HepG2 (cell line): Measurements from ENCODE around the gene RFC2. TPM values are rescaled to one million over a fixed set of nuclear protein-coding genes. Genes with fewer than 3 reads are reported as not detected.

Experiments used
- AHR ChIP-seq: IDR thresholded peaks from 2 replicates; pipeline ENCODE4 v1.6.1; 2018; ENCODE audit warnings: missing genetic modification reagents, missing compliant biosample characterization
- ARHGAP35 ChIP-seq: sonication (generic); formaldehyde crosslinking; IDR thresholded peaks from 2 replicates; pipeline ENCODE4 v1.9.0; 2022; ENCODE audit warnings: mild to moderate bottlenecking, inconsistent platforms, moderate library complexity, missing genetic modification reagents, borderline replicate concordance
- CEBPB ChIP-seq: IDR thresholded peaks from 2 replicates; pipeline ENCODE4 v1.6.1; 2011; ENCODE audit warnings: low read depth, low read length, improper control_type of control experiment, borderline replicate concordance
- HNF1B ChIP-seq: sonication (generic); formaldehyde crosslinking; IDR thresholded peaks from 2 replicates; pipeline ENCODE4 v1.5.1; 2020; ENCODE audit warnings: mild to moderate bottlenecking, moderate library complexity, missing genetic modification reagents
- HOXA3 ChIP-seq: sonication (generic); formaldehyde crosslinking; IDR thresholded peaks from 2 replicates; pipeline ENCODE4 v1.5.0; 2020; ENCODE audit warnings: missing genetic modification reagents
- MEIS1 ChIP-seq: sonication (generic); formaldehyde crosslinking; IDR thresholded peaks from 2 replicates; pipeline ENCODE4 v1.9.0; 2021; ENCODE audit warnings: mild to moderate bottlenecking, missing genetic modification reagents, moderate library complexity, borderline replicate concordance
- MXD4 ChIP-seq: IDR thresholded peaks from 2 replicates; pipeline ENCODE4 v1.6.1; 2016; ENCODE audit warnings: mild to moderate bottlenecking, missing biosample characterization, missing genetic modification reagents
- RAD21 ChIP-seq: fragments of 450-650 bp; formaldehyde crosslinking; IDR thresholded peaks from 2 replicates; pipeline ENCODE4 v1.5.0; 2020; ENCODE audit warnings: mild to moderate bottlenecking
- SCMH1 ChIP-seq: sonication (generic); formaldehyde crosslinking; IDR thresholded peaks from 2 replicates; pipeline ENCODE4 v1.9.0; 2021; ENCODE audit warnings: missing genetic modification reagents, mild to moderate bottlenecking, borderline replicate concordance
- STAG1 ChIP-seq: sonication (generic); formaldehyde crosslinking; IDR thresholded peaks from 2 replicates; pipeline ENCODE4 v1.4.0; 2020; ENCODE audit warnings: missing genetic modification reagents
- ZBTB8A ChIP-seq: sonication (generic); formaldehyde crosslinking; IDR thresholded peaks from 2 replicates; pipeline ENCODE4 v1.4.0; 2020; ENCODE audit warnings: mild to moderate bottlenecking, low read depth, missing genetic modification reagents, borderline replicate concordance
- ZMAT3 ChIP-seq: sonication (generic); formaldehyde crosslinking; conservative IDR thresholded peaks from 2 replicates; pipeline ENCODE4 v1.7.0; 2021; ENCODE audit warnings: missing genetic modification reagents
- ZNF121 ChIP-seq: sonication (generic); formaldehyde crosslinking; IDR thresholded peaks from 2 replicates; pipeline ENCODE4 v1.5.0; 2020; ENCODE audit warnings: mild to moderate bottlenecking, missing genetic modification reagents
- ZNF343 ChIP-seq: sonication (generic); formaldehyde crosslinking; IDR thresholded peaks from 2 replicates; pipeline ENCODE4 v1.4.0; 2020; ENCODE audit warnings: mild to moderate bottlenecking, missing genetic modification reagents
- ZNF383 ChIP-seq: sonication (generic); formaldehyde crosslinking; IDR thresholded peaks from 2 replicates; pipeline ENCODE4 v1.4.0; 2020; ENCODE audit warnings: missing genetic modification reagents, mild to moderate bottlenecking, borderline replicate concordance
- ZNF501 ChIP-seq: sonication (generic); formaldehyde crosslinking; IDR thresholded peaks from 2 replicates; pipeline ENCODE4 v1.5.1; 2020; ENCODE audit warnings: mild to moderate bottlenecking, moderate library complexity, missing genetic modification reagents
- ZNF577 ChIP-seq: sonication (generic); formaldehyde crosslinking; IDR thresholded peaks from 2 replicates; pipeline ENCODE4 v1.4.0; 2020; ENCODE audit warnings: mild to moderate bottlenecking, low read depth, missing genetic modification reagents, borderline replicate concordance
- ZNF605 ChIP-seq: sonication (generic); formaldehyde crosslinking; IDR thresholded peaks from 2 replicates; pipeline ENCODE4 v1.8.0; 2022; ENCODE audit warnings: mild to moderate bottlenecking, missing genetic modification reagents
- ZNF788 ChIP-seq: sonication (generic); formaldehyde crosslinking; IDR thresholded peaks from 2 replicates; pipeline ENCODE4 v1.5.0; 2020; ENCODE audit warnings: mild to moderate bottlenecking, missing genetic modification reagents, borderline replicate concordance
- ZNF790 ChIP-seq: sonication (generic); formaldehyde crosslinking; IDR thresholded peaks from 2 replicates; pipeline ENCODE4 v1.8.0; 2022; ENCODE audit warnings: missing genetic modification reagents, mild to moderate bottlenecking, borderline replicate concordance
- polyA plus RNA-seq, 8 experiments: library from polyadenylated mRNA; depleted of rRNA in 3 of 8; stranded (reverse) in 7 of 8; unstranded in 1 of 8; fragments of >200 nt; fragmentation: Illumina TruSeq in 4 of 8; extraction: Trizol in 4 of 8; gene quantifications; 2 replicates each; pipeline versions ENCODE4 v1.2.1 to v1.2.3, GENCODE V29; 2011 to 2016; ENCODE audit warnings: low read depth in 4 of 8, missing spikeins in 1 of 8, mixed read lengths in 1 of 8; ENCODE audit not compliant: insufficient read depth in 1 of 8
- total RNA-seq, 5 experiments: library from RNA; depleted of rRNA; stranded (reverse); fragments of >200 nt; fragmentation: Illumina TruSeq; extraction: Trizol; gene quantifications; 2 replicates each; pipeline ENCODE4 v1.2.3, GENCODE V29; 2016; ENCODE audit warnings: low read depth in 1 of 5
- TF ChIP-seq, protein P1 (sequence below): sonication (generic); formaldehyde crosslinking; IDR thresholded peaks from 2 replicates; pipeline ENCODE4 v1.4.0; 2020; ENCODE audit warnings: missing genetic modification reagents
- TF ChIP-seq, protein P2 (sequence below): IDR thresholded peaks from 2 replicates; pipeline ENCODE4 v1.6.1; 2018; ENCODE audit warnings: missing genetic modification reagents, mild to moderate bottlenecking, missing compliant biosample characterization

RFC2 gene
- total and polyA plus RNA-seq, 2 of the 13 experiments (the other 11 are each of a cell fraction or from before 2014, with no cell fraction given) = 14.6 to 43.5 TPM

DNA sequence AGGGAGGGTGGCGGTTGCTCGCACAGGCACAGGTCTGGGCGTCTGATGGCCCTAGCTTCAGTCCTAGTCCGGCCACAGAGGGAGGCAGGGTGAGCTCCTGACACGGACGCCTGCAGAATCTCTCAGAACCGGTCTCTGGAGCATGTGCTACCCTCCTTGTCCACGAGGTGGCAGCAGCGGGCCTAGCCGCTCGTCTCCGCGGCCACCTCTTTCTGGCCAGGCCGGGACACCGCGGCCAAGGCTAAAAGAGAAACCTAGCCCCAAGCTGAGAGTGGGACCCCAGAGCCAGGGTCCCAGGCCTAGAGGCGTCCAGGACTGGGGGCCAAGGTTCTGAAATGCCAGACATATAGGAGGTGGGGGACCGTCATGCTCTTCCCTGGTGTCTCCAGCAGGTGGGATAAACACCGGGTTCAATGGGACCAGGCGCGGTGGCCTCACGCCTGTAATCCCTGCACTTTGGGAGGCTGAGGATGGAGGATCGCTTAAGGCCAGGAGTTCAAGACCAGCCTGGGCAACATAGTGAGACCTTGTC, 47.5 kb downstream of the RFC2 start (continued):
- TF ChIP-seq, protein P1, sequence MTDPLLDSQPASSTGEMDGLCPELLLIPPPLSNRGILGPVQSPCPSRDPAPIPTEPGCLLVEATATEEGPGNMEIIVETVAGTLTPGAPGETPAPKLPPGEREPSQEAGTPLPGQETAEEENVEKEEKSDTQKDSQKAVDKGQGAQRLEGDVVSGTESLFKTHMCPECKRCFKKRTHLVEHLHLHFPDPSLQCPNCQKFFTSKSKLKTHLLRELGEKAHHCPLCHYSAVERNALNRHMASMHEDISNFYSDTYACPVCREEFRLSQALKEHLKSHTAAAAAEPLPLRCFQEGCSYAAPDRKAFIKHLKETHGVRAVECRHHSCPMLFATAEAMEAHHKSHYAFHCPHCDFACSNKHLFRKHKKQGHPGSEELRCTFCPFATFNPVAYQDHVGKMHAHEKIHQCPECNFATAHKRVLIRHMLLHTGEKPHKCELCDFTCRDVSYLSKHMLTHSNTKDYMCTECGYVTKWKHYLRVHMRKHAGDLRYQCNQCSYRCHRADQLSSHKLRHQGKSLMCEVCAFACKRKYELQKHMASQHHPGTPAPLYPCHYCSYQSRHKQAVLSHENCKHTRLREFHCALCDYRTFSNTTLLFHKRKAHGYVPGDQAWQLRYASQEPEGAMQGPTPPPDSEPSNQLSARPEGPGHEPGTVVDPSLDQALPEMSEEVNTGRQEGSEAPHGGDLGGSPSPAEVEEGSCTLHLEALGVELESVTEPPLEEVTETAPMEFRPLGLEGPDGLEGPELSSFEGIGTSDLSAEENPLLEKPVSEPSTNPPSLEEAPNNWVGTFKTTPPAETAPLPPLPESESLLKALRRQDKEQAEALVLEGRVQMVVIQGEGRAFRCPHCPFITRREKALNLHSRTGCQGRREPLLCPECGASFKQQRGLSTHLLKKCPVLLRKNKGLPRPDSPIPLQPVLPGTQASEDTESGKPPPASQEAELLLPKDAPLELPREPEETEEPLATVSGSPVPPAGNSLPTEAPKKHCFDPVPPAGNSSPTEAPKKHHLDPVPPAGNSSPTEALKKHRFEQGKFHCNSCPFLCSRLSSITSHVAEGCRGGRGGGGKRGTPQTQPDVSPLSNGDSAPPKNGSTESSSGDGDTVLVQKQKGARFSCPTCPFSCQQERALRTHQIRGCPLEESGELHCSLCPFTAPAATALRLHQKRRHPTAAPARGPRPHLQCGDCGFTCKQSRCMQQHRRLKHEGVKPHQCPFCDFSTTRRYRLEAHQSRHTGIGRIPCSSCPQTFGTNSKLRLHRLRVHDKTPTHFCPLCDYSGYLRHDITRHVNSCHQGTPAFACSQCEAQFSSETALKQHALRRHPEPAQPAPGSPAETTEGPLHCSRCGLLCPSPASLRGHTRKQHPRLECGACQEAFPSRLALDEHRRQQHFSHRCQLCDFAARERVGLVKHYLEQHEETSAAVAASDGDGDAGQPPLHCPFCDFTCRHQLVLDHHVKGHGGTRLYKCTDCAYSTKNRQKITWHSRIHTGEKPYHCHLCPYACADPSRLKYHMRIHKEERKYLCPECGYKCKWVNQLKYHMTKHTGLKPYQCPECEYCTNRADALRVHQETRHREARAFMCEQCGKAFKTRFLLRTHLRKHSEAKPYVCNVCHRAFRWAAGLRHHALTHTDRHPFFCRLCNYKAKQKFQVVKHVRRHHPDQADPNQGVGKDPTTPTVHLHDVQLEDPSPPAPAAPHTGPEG (CRISPR knock-in tag) = 0 out of 2 replicates have a peak, but pooled peaks have one; percentile 54
- 0 out of 2 replicates have a peak, but pooled peaks have one; percentile 62 for TF ChIP-seq ZNF383 (CRISPR knock-in tag)
- TF ChIP-seq ZNF790 (CRISPR knock-in tag) = no peak
- TF ChIP-seq SCMH1 (CRISPR knock-in tag) = no peak
- TF ChIP-seq ZNF121 = 0 out of 2 replicates have a peak, but pooled peaks have one; percentile 5
- TF ChIP-seq ZNF501 (CRISPR knock-in tag) = peak; percentile 71
- TF ChIP-seq ZNF605 (CRISPR knock-in tag) = peak; percentile 77
- TF ChIP-seq ZNF788 (CRISPR knock-in tag) = no peak
- TF ChIP-seq RAD21 (CRISPR knock-in tag) = peak; percentile 94
- 0 out of 2 replicates have a peak, but pooled peaks have one; percentile 20 for TF ChIP-seq ZNF343 (CRISPR knock-in tag)
- no peak; the same call in 1 of the 2 replicates for TF ChIP-seq HOXA3 (CRISPR knock-in tag)
- TF ChIP-seq ZMAT3 = no peak
- TF ChIP-seq MXD4 = 0 out of 2 replicates have a peak, but pooled peaks have one; percentile 40
- no peak for TF ChIP-seq ZBTB8A (CRISPR knock-in tag)
- TF ChIP-seq MEIS1 (CRISPR knock-in tag) = no peak
- TF ChIP-seq ZNF577 (CRISPR knock-in tag) = no peak
- TF ChIP-seq AHR (CRISPR knock-in tag) = peak; percentile 66; the same call in 1 of the 2 replicates
- TF ChIP-seq, protein P2, sequence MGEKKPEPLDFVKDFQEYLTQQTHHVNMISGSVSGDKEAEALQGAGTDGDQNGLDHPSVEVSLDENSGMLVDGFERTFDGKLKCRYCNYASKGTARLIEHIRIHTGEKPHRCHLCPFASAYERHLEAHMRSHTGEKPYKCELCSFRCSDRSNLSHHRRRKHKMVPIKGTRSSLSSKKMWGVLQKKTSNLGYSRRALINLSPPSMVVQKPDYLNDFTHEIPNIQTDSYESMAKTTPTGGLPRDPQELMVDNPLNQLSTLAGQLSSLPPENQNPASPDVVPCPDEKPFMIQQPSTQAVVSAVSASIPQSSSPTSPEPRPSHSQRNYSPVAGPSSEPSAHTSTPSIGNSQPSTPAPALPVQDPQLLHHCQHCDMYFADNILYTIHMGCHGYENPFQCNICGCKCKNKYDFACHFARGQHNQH (CRISPR knock-in tag) = 0 out of 2 replicates have a peak, but pooled peaks have one; percentile 47
- 0 out of 2 replicates have a peak, but pooled peaks have one; percentile 51 for TF ChIP-seq ARHGAP35
- peak; percentile 68; the same call in 1 of the 2 replicates for TF ChIP-seq HNF1B (CRISPR knock-in tag)
- TF ChIP-seq STAG1 (CRISPR knock-in tag) = peak; percentile 97
- no peak for TF ChIP-seq CEBPB
